H1 (cell line): ENCODE results near the gene HSPA12A. TPM values are rescaled to one million over a fixed set of nuclear protein-coding genes. Genes with fewer than 3 reads are reported as not detected.

ENCODE experiments used
- CTCF ChIA-PET: fragments of 300-600 bp; sonication (Branson Sonifier 250); formaldehyde crosslinking; loops from one replicate; lab custom pipeline; 2021; ENCODE audit not compliant: partially characterized antibody; lab: Charles Lee
- POLR2A ChIA-PET: fragments of 300-600 bp; sonication (Branson Sonifier 250); formaldehyde crosslinking; loops from one replicate; lab custom pipeline; 2021; ENCODE audit warnings: inconsistent platforms; ENCODE audit not compliant: partially characterized antibody; lab: Charles Lee
- DNase-seq, 2 experiments: peaks; one replicate each; pipeline versions ENCODE4 v3.0.0 to v3.0.0-alpha.2; 2010 to 2022; ENCODE audit warnings: low spot score in 2 of 2, low read depth in 1 of 2, mixed read lengths in 1 of 2
- FAIRE-seq: peaks from 2 replicates; lab custom pipeline; 2011; peaks lifted over from hg19 to GRCh38; lab: Jason Lieb, UNC
- H2AFZ ChIP-seq: 2 replicates; pipeline ENCODE4 v1.8.1; 2012; ENCODE audit warnings: low read length, inconsistent platforms
- H2AK5ac ChIP-seq: 2 replicates; pipeline ENCODE4 v1.6.1; 2013; ENCODE audit warnings: low read depth, low read length
- H2BK120ac ChIP-seq: replicated peaks from 2 replicates; pipeline ENCODE3; 2013; ENCODE audit warnings: low read depth, low read length, inconsistent platforms
- H2BK12ac ChIP-seq: 2 replicates; pipeline ENCODE4 v1.6.1; 2013; ENCODE audit warnings: low read depth, low read length
- H2BK15ac ChIP-seq: 2 replicates; pipeline ENCODE4 v1.6.1; 2013; ENCODE audit warnings: low read length
- H2BK20ac ChIP-seq: 2 replicates; pipeline ENCODE4 v1.6.1; 2013; ENCODE audit warnings: low read length
- H2BK5ac ChIP-seq: 2 replicates; pipeline ENCODE4 v1.6.1; 2013; ENCODE audit warnings: low read depth, low read length
- H3K14ac ChIP-seq: 2 replicates; pipeline ENCODE4 v1.6.1; 2013; ENCODE audit warnings: inconsistent platforms; ENCODE audit not compliant: insufficient read length
- H3K18ac ChIP-seq: 2 replicates; pipeline ENCODE4 v1.6.1; 2013; ENCODE audit warnings: low read length; ENCODE audit errors: extremely low read depth
- H3K23ac ChIP-seq: 2 replicates; pipeline ENCODE4 v1.6.1; 2013; ENCODE audit warnings: inconsistent platforms; ENCODE audit not compliant: insufficient read length
- H3K23me2 ChIP-seq: 2 replicates; pipeline ENCODE4 v1.6.1; 2013; ENCODE audit warnings: low read depth, low read length
- H3K27ac ChIP-seq: 2 replicates; pipeline ENCODE4 v1.6.1; 2011; ENCODE audit warnings: low read depth, low read length, inconsistent platforms
- H3K27me3 ChIP-seq, 4 experiments: replicated peaks in 1 of 4; 1 replicate in 1 of 4; 2 replicates in 3 of 4; pipeline versions ENCODE4 v1.6.1 to v1.8.1; 2011 to 2013; ENCODE audit warnings: low read length in 3 of 4, mild to moderate bottlenecking in 3 of 4, inconsistent platforms in 2 of 4, mixed read lengths in 2 of 4, moderate library complexity in 1 of 4; ENCODE audit not compliant: control insufficient read depth in 3 of 4, insufficient read depth in 3 of 4; ENCODE audit errors: extremely low read depth in 1 of 4
- H3K36me3 ChIP-seq, 4 experiments: 2 replicates each; pipeline versions ENCODE4 v1.6.1 to v1.8.1; 2011 to 2013; ENCODE audit warnings: mild to moderate bottlenecking in 4 of 4, low read length in 3 of 4, moderate library complexity in 2 of 4, control low read depth in 1 of 4, inconsistent platforms in 1 of 4; ENCODE audit not compliant: insufficient read depth in 4 of 4, control insufficient read depth in 2 of 4
- H3K4ac ChIP-seq: replicated peaks from 2 replicates; pipeline ENCODE3; 2013; ENCODE audit warnings: low read length, low read depth, mixed read lengths, inconsistent platforms; ENCODE audit not compliant: insufficient read length
- H3K4me1 ChIP-seq, 4 experiments: replicated peaks in 1 of 4; 1 replicate in 1 of 4; 2 replicates in 3 of 4; pipeline versions ENCODE4 v1.6.1 to v1.8.1; 2011 to 2013; ENCODE audit warnings: low read length in 3 of 4, inconsistent platforms in 2 of 4, mixed read lengths in 1 of 4; ENCODE audit not compliant: insufficient read depth in 4 of 4, control insufficient read depth in 3 of 4
- H3K4me2 ChIP-seq, 2 experiments: 2 replicates each; pipeline versions ENCODE4 v1.6.1 to v1.8.1; 2011 to 2013; ENCODE audit warnings: low read depth in 2 of 2, low read length in 2 of 2, control low read depth in 1 of 2, inconsistent platforms in 1 of 2, mild to moderate bottlenecking in 1 of 2; ENCODE audit not compliant: insufficient read depth in 1 of 2
- H3K4me3 ChIP-seq, 4 experiments: fragments of 200-600, 300-600 bp in 1 of 4; sonication (generic), shearing (Covaris generic), sonication (Bioruptor Twin) in 1 of 4; 2 replicates each; pipeline versions ENCODE4 v1.5.1 to v1.8.1; 2011 to 2016; ENCODE audit warnings: low read length in 4 of 4, low read depth in 3 of 4, control low read depth in 2 of 4, inconsistent platforms in 2 of 4, mild to moderate bottlenecking in 2 of 4, mixed read lengths in 1 of 4, moderate library complexity in 1 of 4; ENCODE audit not compliant: insufficient read depth in 2 of 4; ENCODE audit errors: extremely low read depth in 1 of 4
- H3K56ac ChIP-seq: replicated peaks from 2 replicates; pipeline ENCODE3; 2013; ENCODE audit warnings: low read depth, mild to moderate bottlenecking, mixed read lengths, low read length, inconsistent platforms; ENCODE audit not compliant: insufficient read length
- H3K79me1 ChIP-seq: 2 replicates; pipeline ENCODE4 v1.6.1; 2013; ENCODE audit warnings: low read depth, low read length, control low read depth
- H3K79me2 ChIP-seq, 2 experiments: 2 replicates each; pipeline versions ENCODE4 v1.6.1 to v1.8.1; 2012 to 2013; ENCODE audit warnings: low read length in 2 of 2, mild to moderate bottlenecking in 2 of 2, inconsistent platforms in 1 of 2; ENCODE audit not compliant: insufficient read depth in 2 of 2, control insufficient read depth in 1 of 2
- H3K9ac ChIP-seq, 4 experiments: replicated peaks in 1 of 4; 1 replicate in 1 of 4; 2 replicates in 3 of 4; pipeline versions ENCODE4 v1.6.1 to v1.8.1; 2011 to 2013; ENCODE audit warnings: low read depth in 3 of 4, low read length in 3 of 4, control low read depth in 2 of 4, mild to moderate bottlenecking in 2 of 4, moderate library complexity in 2 of 4, inconsistent platforms in 1 of 4; ENCODE audit errors: extremely low read depth in 1 of 4
- H3K9me3 ChIP-seq, 2 experiments: 2 replicates each; pipeline versions ENCODE4 v1.6.1 to v1.8.1; 2012 to 2013; ENCODE audit warnings: mild to moderate bottlenecking in 2 of 2, moderate library complexity in 2 of 2, control low read depth in 1 of 2, inconsistent platforms in 1 of 2, low read depth in 1 of 2, low read length in 1 of 2, mixed read lengths in 1 of 2; ENCODE audit not compliant: insufficient read depth in 2 of 2
- H4K20me1 ChIP-seq, 2 experiments: replicated peaks in 1 of 2; 2 replicates each; pipeline versions ENCODE3 to v1.8.1; 2011 to 2013; ENCODE audit warnings: inconsistent platforms in 2 of 2, low read length in 2 of 2, mild to moderate bottlenecking in 1 of 2; ENCODE audit not compliant: insufficient read depth in 2 of 2, control insufficient read depth in 1 of 2
- H4K5ac ChIP-seq: 2 replicates; pipeline ENCODE4 v1.6.1; 2013; ENCODE audit warnings: low read length, low read depth, mixed read lengths, inconsistent platforms; ENCODE audit not compliant: insufficient read length
- H4K8ac ChIP-seq: 2 replicates; pipeline ENCODE4 v1.8.0; 2013; ENCODE audit warnings: mild to moderate bottlenecking, moderate library complexity, low read length, inconsistent platforms; ENCODE audit not compliant: insufficient read depth; ENCODE audit errors: extremely low read depth
- H4K91ac ChIP-seq: replicated peaks from 2 replicates; pipeline ENCODE3; 2013; ENCODE audit warnings: low read length, mixed read lengths, inconsistent platforms; ENCODE audit not compliant: insufficient read length
- RNF2 ChIP-seq: fragments of 200-900, 300-1000 bp; sonication (generic); IDR thresholded peaks from 2 replicates; pipeline ENCODE4 v1.7.1; 2016; ENCODE audit warnings: borderline replicate concordance, low read depth, mild to moderate bottlenecking, antibody characterized with exemption, low read length; ENCODE audit not compliant: poor library complexity, severe bottlenecking; ENCODE audit errors: missing control alignments
- polyA plus RNA-seq, 7 experiments: library from polyadenylated mRNA; depleted of rRNA in 3 of 7; stranded (reverse) in 5 of 7; unstranded in 2 of 7; fragments of >200 nt in 5 of 7; fragments of 200-250 nt in 2 of 7; gene quantifications; 1 replicate in 5 of 7; 2 replicates in 1 of 7; 4 replicates in 1 of 7; pipeline versions ENCODE4 v1.2.1 to v1.2.3, GENCODE V29; 2011 to 2013; ENCODE audit warnings: missing spikeins in 2 of 7, mixed read lengths in 2 of 7
- total RNA-seq: library from RNA; stranded (reverse); fragmentation: NEBNext Ultra II Directional; extraction: Animal tissue kit (Norgen Biotek cat#: 25700); gene quantifications from 2 replicates; pipeline ENCODE4 v1.2.1, GENCODE V29; 2021

Gene HSPA12A
- total and polyA plus RNA-seq, 2 of the 8 experiments (the other 6 are each of a cell fraction or from before 2014, with no cell fraction given) = 3.1 to 6.9 TPM

- DNase-seq (no peak), FAIRE-seq (no peak)
- Histone ChIP-seq H3K4me2 (no peak overlapping the region), H4K20me1 (no peaks in the 10 kb centered on the region), H3K27ac (no peak overlapping the region), H2BK20ac (no peak overlapping the region), H3K23me2 (peaks cover 4% of the 10 kb centered on the region; the same call in 1 of the 2 replicates), H3K9ac (no peak overlapping the region), H2AK5ac (peak overlapping the region; percentile 88; the same call in 1 of the 2 replicates), H3K23ac (no peak overlapping the region), H3K9me3 (no peaks in the 10 kb centered on the region), H3K56ac (no peak overlapping the region), H3K4me3 (no peak overlapping the region), H3K4me1 (peaks cover 0 to 3% (median 0%) of the 10 kb centered on the region in 4 experiments; a peak in 1 of 7 replicates), H3K27me3 (no peaks in the 10 kb centered on the region), H2AFZ (no peak overlapping the region), H3K18ac (no peak overlapping the region), H3K36me3 (no peaks in the 10 kb centered on the region), H3K79me2 (no peaks in the 10 kb centered on the region), H4K91ac (no peak overlapping the region), H3K14ac (no peak overlapping the region), H3K4ac (no peak overlapping the region), H2BK12ac (no peak overlapping the region), H2BK120ac (no peak overlapping the region), H4K5ac (no peak overlapping the region), H4K8ac (no peak overlapping the region), H3K79me1 (no peaks in the 10 kb centered on the region), H2BK5ac (no peak overlapping the region), H2BK15ac (no peak overlapping the region)
- CTCF ChIA-PET = interaction anchor here (1.6 kb wide), 1 partner anchor 11 kb away, joined by 4 read pairs; no protein-coding TSS in a partner anchor
- no peak for TF ChIP-seq RNF2
- POLR2A ChIA-PET = no interaction called here
Measured at GRCh38 chr10:116636385-116636784, 106.0 kb downstream of the HSPA12A start.
